Activated CD8-positive, alpha-beta memory T cell treated with anti-CD3 and anti-CD28 coated beads for 36 hours (primary cell): ENCODE measurements around the gene LRRC8C. TPM values are rescaled to one million over a fixed set of nuclear protein-coding genes. Genes with fewer than 3 reads are reported as not detected.

Experiments used
- CTCF ChIA-PET: fragments of 350-600 bp; sonication (Branson Sonifier 250); formaldehyde crosslinking; loops from one replicate; lab custom pipeline; 2021; ENCODE audit warnings: antibody characterized with exemption; lab: Charles Lee
- POLR2A ChIA-PET: fragments of 350-600 bp; sonication (Branson Sonifier 250); formaldehyde crosslinking; loops from one replicate; lab custom pipeline; 2021; ENCODE audit warnings: antibody characterized with exemption; lab: Charles Lee
- total RNA-seq, 2 experiments: library from RNA; stranded (reverse); gene quantifications; one replicate each; pipeline ENCODE4 v1.2.3, GENCODE V29; 2021

The LRRC8C gene
- total RNA-seq, 2 experiments from 2014 or later: 50.5 to 55.2 TPM

DNA sequence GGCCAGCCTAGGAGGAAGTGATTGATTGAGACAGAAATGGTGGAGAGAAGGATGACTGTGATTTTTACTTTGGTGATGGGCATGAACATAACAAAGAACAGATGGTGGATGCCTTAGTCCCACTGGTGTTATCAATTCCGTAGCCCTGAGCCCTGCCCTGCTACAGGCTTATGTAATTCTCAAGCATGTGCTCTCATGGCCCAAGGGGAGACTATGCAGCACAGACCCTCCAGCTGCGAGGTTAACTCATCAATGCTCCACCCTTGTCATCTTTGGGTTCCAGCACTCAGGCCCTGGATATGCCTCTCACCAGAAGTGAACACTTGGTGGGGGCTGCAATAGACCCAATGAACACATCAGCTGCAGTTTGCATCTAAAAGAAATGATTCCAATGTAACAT is 125.2 kb downstream of the LRRC8C start:
- POLR2A ChIA-PET: interaction anchor here (1.3 kb wide), 1 partner anchor 23 kb away, joined by 5 read pairs; no protein-coding TSS in a partner anchor
- CTCF ChIA-PET: interaction anchor here (0.9 to 3.1 kb wide), 3 partner anchors 38 to 165 kb away, joined by 3 to 10 read pairs (median 3); no protein-coding TSS in a partner anchor

GRCh38 chr1:89759036-89759435 is 126.1 kb downstream of the LRRC8C start:
- CTCF ChIA-PET: interaction anchor here (0.9 to 1.3 kb wide), 4 partner anchors 122 to 166 kb away, joined by 3 to 4 read pairs (median 3); no protein-coding TSS in a partner anchor
- POLR2A ChIA-PET: no interaction called here

DNA sequence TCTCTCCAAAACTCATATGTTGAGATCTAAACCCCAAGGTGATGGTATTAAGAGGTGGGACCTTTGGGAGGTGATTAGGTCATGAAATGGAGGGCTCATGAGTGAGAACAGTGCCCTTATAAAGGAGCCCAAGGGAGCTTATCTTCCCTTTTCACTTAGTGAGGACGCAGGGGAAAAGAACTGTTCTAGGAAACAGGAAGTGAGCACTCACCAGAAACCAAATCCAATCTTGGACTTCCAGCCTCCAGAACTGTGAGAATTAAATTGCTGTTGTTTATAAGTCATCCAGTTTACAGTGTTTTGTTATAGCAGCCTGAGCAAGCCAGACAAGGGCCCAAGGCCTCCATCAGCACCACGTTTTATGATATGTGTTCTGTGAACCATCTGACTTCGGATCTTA is 127.6 kb downstream of the LRRC8C start:
- CTCF ChIA-PET: no interaction called here
- POLR2A ChIA-PET: no interaction called here

DNA sequence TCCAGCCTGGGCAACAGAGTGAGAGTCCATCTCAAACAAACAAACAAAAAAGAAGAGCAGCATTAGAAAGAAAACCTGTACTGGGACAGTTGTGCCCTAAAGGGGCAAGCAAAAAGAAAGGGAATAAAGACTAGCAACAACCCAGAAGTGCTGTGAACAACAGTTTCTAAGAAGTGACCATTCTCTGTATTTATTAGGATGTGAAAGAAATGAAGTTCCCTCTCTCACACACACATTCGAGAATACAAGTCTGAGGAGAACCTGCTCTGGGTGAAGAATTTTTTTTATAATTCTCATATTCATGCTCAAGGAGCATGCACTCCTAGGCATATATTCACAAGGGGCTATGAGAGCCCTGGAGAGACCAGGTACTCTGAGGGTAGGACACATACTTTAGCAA is 128.4 kb downstream of the LRRC8C start:
- POLR2A ChIA-PET: interaction anchor here (0.6 kb wide), 1 partner anchor 357 kb away, joined by 4 read pairs; no protein-coding TSS in a partner anchor

DNA sequence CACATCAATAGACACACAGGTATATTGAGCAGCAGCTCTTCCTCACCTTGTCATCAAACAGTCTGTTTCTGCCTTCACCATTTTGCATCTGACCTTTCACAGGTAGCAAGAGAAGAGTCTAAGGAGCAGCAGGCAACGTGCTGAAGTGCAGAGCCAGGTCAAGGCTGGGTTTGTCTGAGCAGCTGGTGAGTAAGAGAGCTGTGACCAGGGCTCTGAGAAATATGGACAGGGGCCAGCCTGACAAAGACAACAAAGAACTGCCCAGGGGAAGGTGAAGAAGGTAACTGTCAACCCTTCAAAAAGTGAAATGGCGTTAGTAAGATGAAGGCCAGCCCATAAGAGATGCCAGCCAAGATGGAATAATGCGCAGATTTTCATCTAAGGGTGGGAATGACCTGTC is 129.0 kb downstream of the LRRC8C start:
- POLR2A ChIA-PET: interaction anchor here (2.1 kb wide), 1 partner anchor 43 kb away, joined by 10 read pairs; no protein-coding TSS in a partner anchor
- CTCF ChIA-PET: interaction anchor here (1.1 to 3.0 kb wide), 10 partner anchors 8 to 278 kb away, joined by 3 to 40 read pairs (median 7); partner anchors contain the start of gene LRRC8C

More for the DNA sequence above, 128.4 kb downstream of the LRRC8C start:
- CTCF ChIA-PET: interaction anchor here (1.4 to 3.0 kb wide), 4 partner anchors 21 to 278 kb away, joined by 4 to 40 read pairs (median 20); partner anchors contain the start of gene LRRC8C

DNA sequence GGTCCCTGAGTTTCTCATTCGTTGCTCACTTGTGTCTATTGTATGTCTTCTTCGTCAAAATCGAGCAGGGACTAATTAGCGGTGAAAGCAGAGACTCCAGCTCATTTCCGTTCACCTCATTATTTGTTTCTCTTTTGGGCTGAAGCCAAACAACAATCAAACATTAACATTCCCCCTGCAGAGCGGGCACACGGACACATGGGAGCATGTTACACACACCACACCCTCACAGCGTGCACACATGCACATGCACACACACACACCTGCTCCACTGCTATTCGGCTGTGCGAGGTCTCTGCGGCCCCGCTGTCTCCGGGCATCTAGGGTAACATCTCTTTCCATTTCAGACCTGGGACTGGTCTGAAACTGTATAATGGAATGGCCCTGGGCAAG is 129.5 kb downstream of the LRRC8C start:
- POLR2A ChIA-PET: interaction anchor here (0.6 to 2.1 kb wide), 7 partner anchors 19 to 216 kb away, joined by 3 to 12 read pairs (median 3); no protein-coding TSS in a partner anchor
- CTCF ChIA-PET: interaction anchor here (0.7 to 3.0 kb wide), 37 partner anchors 9 to 296 kb away, joined by 3 to 40 read pairs (median 4); partner anchors contain the start of genes LRRC8B and LRRC8C

- ChIA-PET POLR2A (interaction anchor here (0.6 to 2.1 kb wide), 11 partner anchors 18 to 217 kb away, joined by 3 to 12 read pairs (median 3); no protein-coding TSS in a partner anchor), CTCF (interaction anchor here (0.7 to 3.0 kb wide), 44 partner anchors 8 to 296 kb away, joined by 3 to 40 read pairs (median 4); partner anchors contain the start of genes LRRC8B and LRRC8C)
Observed at GRCh38 chr1:89762779-89763648, 130.1 kb downstream of the LRRC8C start.

DNA sequence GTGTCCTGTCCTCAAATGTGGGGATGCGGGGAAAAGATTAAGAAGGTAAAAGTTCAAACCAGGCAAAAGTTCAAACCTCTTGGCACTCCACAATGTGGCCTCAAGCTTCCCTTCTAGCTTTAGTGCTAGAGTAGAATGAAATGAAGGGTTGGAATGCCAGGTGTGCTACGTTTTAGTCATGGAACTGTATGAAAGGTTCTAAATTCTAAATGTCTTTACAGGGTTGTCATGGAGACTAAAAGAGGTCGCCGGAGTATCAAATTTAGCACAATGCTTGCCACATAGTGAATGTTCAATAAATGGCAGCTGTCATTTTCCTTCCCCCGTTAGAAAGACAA is 130.7 kb downstream of the LRRC8C start:
- POLR2A ChIA-PET: interaction anchor here (0.6 to 2.1 kb wide), 7 partner anchors 39 to 997 kb away, joined by 3 to 10 read pairs (median 3); no protein-coding TSS in a partner anchor
- CTCF ChIA-PET: interaction anchor here (0.8 to 3.0 kb wide), 29 partner anchors 9 to 280 kb away, joined by 3 to 40 read pairs (median 5); partner anchors contain the start of genes LRRC8B and LRRC8C

GRCh38 chr1:89765774-89766173 is 132.9 kb downstream of the LRRC8C start:
- CTCF ChIA-PET: no interaction called here
- POLR2A ChIA-PET: no interaction called here

GRCh38 chr1:89767618-89768017 is 134.7 kb downstream of the LRRC8C start:
- CTCF ChIA-PET: no interaction called here
- POLR2A ChIA-PET: no interaction called here

Other genes with a start within 250 kb of the LRRC8C start
- 10 to 100 TPM; 39.7 to 42.0 TPM for gene LRRC8B, start 108.3 kb upstream of the LRRC8C start, total RNA-seq
- gene LRRC8D, start 187.9 kb downstream of the LRRC8C start, total RNA-seq: 10 to 100 TPM; 39.4 to 40.4 TPM